ENCODE data around the gene COPS6. TPM values are rescaled to one million over a fixed set of nuclear protein-coding genes. Genes with fewer than 3 reads are reported as not detected.
A peak's percentile ranks its signal among the peaks of the same experiment; 100 is the strongest.

COPS6 gene
- polyA plus RNA-seq, 1 experiment: 265 TPM

GRCh38 chr7:100101016-100101862 is 12.5 kb downstream of the COPS6 start, which contains the start of the genes AP4M1 and MCM7:
TSS of gene AP4M1 (plus strand) at chr7:100101643. CDS start at chr7:100101715, 72 bp downstream.
TSS of gene MCM7 (minus strand) at chr7:100101397. CDS start at chr7:100101294, 103 bp downstream.
- CTCF ChIA-PET: interaction anchor here (0.7 to 2.4 kb wide), 5 partner anchors 18 to 188 kb away, joined by 3 to 13 read pairs (median 4); no protein-coding TSS in a partner anchor
- Histone ChIP-seq H3K4me3 (ENCODE audit: low read depth, low read length) (peak within 1 kb of the TSS; percentile 77), H3K27ac (ENCODE audit: low read depth, low read length) (peak within 1 kb of the TSS; percentile 88), H3K27me3 (ENCODE audit: control insufficient read depth, insufficient read depth, low read length) (no peaks in the 10 kb centered on the region), H3K9me3 (ENCODE audit: control insufficient read depth, insufficient read depth, low read length) (peaks cover 2% of the 10 kb centered on the region; the same call in 1 of the 2 replicates)
- peak; percentile 98 for DNase-seq (ENCODE audit: low read depth, low spot score)
- POLR2A ChIA-PET: interaction anchor here (0.6 to 4.8 kb wide), 13 partner anchors 8 to 1017 kb away, joined by 3 to 67 read pairs (median 5); partner anchors contain the start of genes COPS6, MBLAC1 and ZCWPW1
- TF ChIP-seq, protein P1, sequence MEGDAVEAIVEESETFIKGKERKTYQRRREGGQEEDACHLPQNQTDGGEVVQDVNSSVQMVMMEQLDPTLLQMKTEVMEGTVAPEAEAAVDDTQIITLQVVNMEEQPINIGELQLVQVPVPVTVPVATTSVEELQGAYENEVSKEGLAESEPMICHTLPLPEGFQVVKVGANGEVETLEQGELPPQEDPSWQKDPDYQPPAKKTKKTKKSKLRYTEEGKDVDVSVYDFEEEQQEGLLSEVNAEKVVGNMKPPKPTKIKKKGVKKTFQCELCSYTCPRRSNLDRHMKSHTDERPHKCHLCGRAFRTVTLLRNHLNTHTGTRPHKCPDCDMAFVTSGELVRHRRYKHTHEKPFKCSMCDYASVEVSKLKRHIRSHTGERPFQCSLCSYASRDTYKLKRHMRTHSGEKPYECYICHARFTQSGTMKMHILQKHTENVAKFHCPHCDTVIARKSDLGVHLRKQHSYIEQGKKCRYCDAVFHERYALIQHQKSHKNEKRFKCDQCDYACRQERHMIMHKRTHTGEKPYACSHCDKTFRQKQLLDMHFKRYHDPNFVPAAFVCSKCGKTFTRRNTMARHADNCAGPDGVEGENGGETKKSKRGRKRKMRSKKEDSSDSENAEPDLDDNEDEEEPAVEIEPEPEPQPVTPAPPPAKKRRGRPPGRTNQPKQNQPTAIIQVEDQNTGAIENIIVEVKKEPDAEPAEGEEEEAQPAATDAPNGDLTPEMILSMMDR (IDR thresholded peaks at IDR 0.05; ENCODE audit: low read depth, low read length): no peak

DNA sequence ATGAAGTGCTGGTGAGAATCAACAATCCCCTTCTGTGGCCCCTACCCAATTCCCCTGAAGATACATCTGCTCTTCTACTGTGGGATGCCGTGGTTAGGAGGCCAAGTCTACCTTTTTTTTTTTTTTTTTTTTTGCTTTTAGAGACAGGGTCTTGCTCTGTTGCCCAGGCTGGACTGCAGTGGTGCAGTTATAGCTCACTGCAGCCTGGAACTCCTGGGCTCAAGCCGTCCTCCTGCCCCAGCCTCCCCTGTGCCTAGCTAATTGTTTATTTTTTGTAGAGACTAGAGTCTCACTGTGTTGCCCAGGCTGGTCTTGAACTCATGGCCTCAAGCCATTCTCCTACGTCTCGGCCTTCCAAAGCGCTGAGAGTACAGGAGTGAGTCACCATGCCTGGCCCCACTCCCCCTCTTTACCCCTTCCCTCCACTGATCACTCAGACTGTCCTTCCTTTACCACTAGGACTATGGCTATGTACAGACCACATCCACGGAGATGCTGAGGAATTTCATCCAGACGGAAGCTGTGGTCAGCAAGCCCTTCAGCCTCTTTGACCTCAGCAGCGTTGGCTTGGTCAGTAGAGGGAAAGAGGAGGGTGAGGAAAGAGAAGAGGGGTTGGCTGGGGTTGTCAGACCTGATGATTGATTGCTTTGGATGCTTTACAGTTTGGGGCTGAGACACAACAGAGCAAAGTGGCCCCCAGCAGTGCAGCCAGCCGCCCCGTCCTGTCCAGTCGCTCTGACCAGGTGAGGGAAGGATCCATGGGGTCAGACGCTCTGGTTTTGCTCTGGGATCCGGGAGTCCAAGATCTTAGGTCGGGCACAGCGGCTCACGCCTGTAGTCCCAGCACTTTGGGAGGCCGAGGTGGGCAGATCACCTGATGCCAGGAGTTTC is 14.4 kb downstream of the COPS6 start:
- ChIA-PET POLR2A (interaction anchor here (4.8 kb wide), 1 partner anchor 14 kb away, joined by 67 read pairs; the partner anchor contains the start of gene COPS6), CTCF (interaction anchor here (0.6 to 2.4 kb wide), 2 partner anchors 26 to 687 kb away, joined by 3 to 13 read pairs; no protein-coding TSS in a partner anchor)
- TF ChIP-seq, protein P1 (IDR thresholded peaks at IDR 0.05; ENCODE audit: low read depth, low read length): no peak

GRCh38 chr7:100105534-100105933 is 16.8 kb downstream of the COPS6 start:
- Histone ChIP-seq H3K27ac (ENCODE audit: low read depth, low read length) (no peak overlapping the region), H3K4me3 (ENCODE audit: low read depth, low read length) (no peak overlapping the region), H3K27me3 (ENCODE audit: control insufficient read depth, insufficient read depth, low read length) (no peaks in the 10 kb centered on the region), H3K9me3 (ENCODE audit: control insufficient read depth, insufficient read depth, low read length) (peaks cover 2% of the 10 kb centered on the region; the same call in 1 of the 2 replicates)
- CTCF ChIA-PET: no interaction called here
- TF ChIP-seq, protein P1 (IDR thresholded peaks at IDR 0.05; ENCODE audit: low read depth, low read length): no peak
- POLR2A ChIA-PET: no interaction called here
- DNase-seq (ENCODE audit: low read depth, low spot score): no peak

More for the DNA sequence above, 14.4 kb downstream of the COPS6 start:
- DNase-seq (ENCODE audit: low read depth, low spot score): peak; percentile 70
- Histone ChIP-seq H3K9me3 (ENCODE audit: control insufficient read depth, insufficient read depth, low read length) (peaks cover 2% of the 10 kb centered on the region; the same call in 1 of the 2 replicates), H3K27me3 (ENCODE audit: control insufficient read depth, insufficient read depth, low read length) (no peaks in the 10 kb centered on the region), H3K27ac (ENCODE audit: low read depth, low read length) (no peak overlapping the region), H3K4me3 (ENCODE audit: low read depth, low read length) (peak overlapping the region; percentile 68)

- no peaks in the 10 kb centered on the region for H3K9me3 ChIP-seq (ENCODE audit: control insufficient read depth, insufficient read depth, low read length)
- ChIA-PET POLR2A (interaction anchor here (0.6 kb wide), 1 partner anchor 87 kb away, joined by 4 read pairs; no protein-coding TSS in a partner anchor), CTCF (no interaction called here)
- H3K4me3 ChIP-seq (ENCODE audit: low read depth, low read length): no peak overlapping the region
- no peak overlapping the region for H3K27ac ChIP-seq (ENCODE audit: low read depth, low read length)
- no peak for DNase-seq (ENCODE audit: low read depth, low spot score)
- H3K27me3 ChIP-seq (ENCODE audit: control insufficient read depth, insufficient read depth, low read length): no peaks in the 10 kb centered on the region
- TF ChIP-seq, protein P1 (IDR thresholded peaks at IDR 0.05; ENCODE audit: low read depth, low read length): no peak
Observed at GRCh38 chr7:100106633-100107032, 17.9 kb downstream of the COPS6 start.

All from AG04450 (cell line).